ENCODE data around the gene TRAM2. TPM values are rescaled to one million over a fixed set of nuclear protein-coding genes. Genes with fewer than 3 reads are reported as not detected.

Gene TRAM2
- total RNA-seq, 1 donor from 2014 or later: 159 TPM

- TF ChIP-seq CTCF (IDR thresholded peaks at IDR 0.05): no peak
- Mint-ChIP-seq H3K27ac (ENCODE audit: unreplicated experiment) (peak overlapping the region; percentile 61), H3K27me3 (ENCODE audit: low read depth) (no peaks in the 10 kb centered on the region), H3K4me1 (ENCODE audit: low read depth) (peaks cover 63% of the 10 kb centered on the region), H3K9me3 (ENCODE audit: low read depth) (no peaks in the 10 kb centered on the region), H3K4me3 (ENCODE audit: unreplicated experiment) (no peak overlapping the region), H3K36me3 (ENCODE audit: low read depth) (peaks cover 11% of the 10 kb centered on the region)
- no peak for DNase-seq (ENCODE audit: low spot score)
Observed at GRCh38 chr6:52524918-52525317, 51.9 kb downstream of the TRAM2 start.

- H3K27ac Mint-ChIP-seq (ENCODE audit: unreplicated experiment): peak overlapping the region; percentile 98
Observed at GRCh38 chr6:52523378-52524142, 53.3 kb downstream of the TRAM2 start.

GRCh38 chr6:52522655-52523054 lies 54.2 kb downstream of the TRAM2 start:
- Mint-ChIP-seq H3K4me1 (ENCODE audit: low read depth) (peaks cover 85% of the 10 kb centered on the region), H3K9me3 (ENCODE audit: low read depth) (no peaks in the 10 kb centered on the region), H3K27ac (ENCODE audit: unreplicated experiment) (peak overlapping the region; percentile 98), H3K36me3 (ENCODE audit: low read depth) (peaks cover 28% of the 10 kb centered on the region), H3K4me3 (ENCODE audit: unreplicated experiment) (no peak overlapping the region), H3K27me3 (ENCODE audit: low read depth) (no peaks in the 10 kb centered on the region)
- TF ChIP-seq CTCF (IDR thresholded peaks at IDR 0.05): no peak
- DNase-seq (ENCODE audit: low spot score): no peak

More at GRCh38 chr6:52523378-52524142, 53.3 kb downstream of the TRAM2 start:
- no peak for DNase-seq (ENCODE audit: low spot score)
- Mint-ChIP-seq H3K4me1 (ENCODE audit: low read depth) (peaks cover 76% of the 10 kb centered on the region), H3K36me3 (ENCODE audit: low read depth) (peaks cover 22% of the 10 kb centered on the region), H3K9me3 (ENCODE audit: low read depth) (no peaks in the 10 kb centered on the region), H3K4me3 (ENCODE audit: unreplicated experiment) (no peak overlapping the region), H3K27me3 (ENCODE audit: low read depth) (no peaks in the 10 kb centered on the region)
- TF ChIP-seq CTCF (IDR thresholded peaks at IDR 0.05): no peak

- H3K4me3 Mint-ChIP-seq (ENCODE audit: unreplicated experiment): peak overlapping the region; percentile 45
- peak overlapping the region; percentile 98 for H3K27ac Mint-ChIP-seq (ENCODE audit: unreplicated experiment)
- TF ChIP-seq CTCF (IDR thresholded peaks at IDR 0.05): peak; percentile 50
- H3K27me3 Mint-ChIP-seq (ENCODE audit: low read depth): no peaks in the 10 kb centered on the region
- H3K36me3 Mint-ChIP-seq (ENCODE audit: low read depth): peaks cover 28% of the 10 kb centered on the region
- peaks cover 90% of the 10 kb centered on the region for H3K4me1 Mint-ChIP-seq (ENCODE audit: low read depth)
- DNase-seq (ENCODE audit: low spot score): no peak
- no peaks in the 10 kb centered on the region for H3K9me3 Mint-ChIP-seq (ENCODE audit: low read depth)
Observed at GRCh38 chr6:52522151-52522626, 54.7 kb downstream of the TRAM2 start.

- no peak for TF ChIP-seq CTCF (IDR thresholded peaks at IDR 0.05)
- DNase-seq (ENCODE audit: low spot score): no peak
- H3K9me3 Mint-ChIP-seq (ENCODE audit: low read depth): no peaks in the 10 kb centered on the region
- H3K27me3 Mint-ChIP-seq (ENCODE audit: low read depth): no peaks in the 10 kb centered on the region
- peaks cover 98% of the 10 kb centered on the region for H3K4me1 Mint-ChIP-seq (ENCODE audit: low read depth)
- no peak overlapping the region for H3K4me3 Mint-ChIP-seq (ENCODE audit: unreplicated experiment)
- peak overlapping the region; percentile 79 for H3K27ac Mint-ChIP-seq (ENCODE audit: unreplicated experiment)
- H3K36me3 Mint-ChIP-seq (ENCODE audit: low read depth): peaks cover 40% of the 10 kb centered on the region
Observed at GRCh38 chr6:52519618-52520017, 57.2 kb downstream of the TRAM2 start.
